A673 (cell line): ENCODE results near the gene PRKAG2. TPM values are rescaled to one million over a fixed set of nuclear protein-coding genes. Genes with fewer than 3 reads are reported as not detected.
"Not testable (repeated sequence)": the region's sequence is repeated elsewhere in the genome, so short reads cannot be mapped to it uniquely, and the experiment has no call there.

Experiments used
- BruUV-seq: library from RNA; stranded (reverse); fragments of 400-500 nt; replicated peaks from 2 replicates; lab custom pipeline; 2021; lab: Mats Ljungman, UMichigan
- CTCF ChIA-PET: fragments of 300-600 bp; sonication (Branson Sonifier 250); formaldehyde crosslinking; loops from one replicate; lab custom pipeline; 2022; ENCODE audit warnings: antibody characterized with exemption; lab: Charles Lee
- POLR2A ChIA-PET: fragments of 300-600 bp; sonication (Branson Sonifier 250); formaldehyde crosslinking; loops from one replicate; lab custom pipeline; 2022; ENCODE audit warnings: antibody characterized with exemption; ENCODE audit not compliant: low non-redundant PET; lab: Charles Lee
- DNase-seq: peaks from one replicate; pipeline ENCODE4 v3.0.0-alpha.2; 2015; ENCODE audit warnings: low spot score
- H3K27ac ChIP-seq: fragments of 200-600 bp; sonication (generic); 2 replicates; pipeline ENCODE4 v1.5.1; 2016; ENCODE audit warnings: mixed run types, low read depth, mild to moderate bottlenecking, mixed read lengths, antibody characterized with exemption, low read length; ENCODE audit not compliant: poor library complexity, severe bottlenecking
- H3K27me3 ChIP-seq: fragments of 200-600 bp; sonication (generic); replicated peaks from 2 replicates; pipeline ENCODE4 v1.6.1; 2017; ENCODE audit warnings: mixed run types, low read depth, mild to moderate bottlenecking, mixed read lengths, antibody characterized with exemption, low read length; ENCODE audit not compliant: insufficient read depth, poor library complexity
- H3K36me3 ChIP-seq: fragments of 200-600 bp; sonication (generic); 2 replicates; pipeline ENCODE4 v1.6.1; 2016; ENCODE audit warnings: mixed run types, mild to moderate bottlenecking, mixed read lengths, antibody characterized with exemption, low read length; ENCODE audit not compliant: insufficient read depth, poor library complexity, severe bottlenecking
- H3K4me1 ChIP-seq: fragments of 200-600 bp; sonication (generic); 2 replicates; pipeline ENCODE4 v1.6.1; 2017; ENCODE audit warnings: mixed run types, mild to moderate bottlenecking, mixed read lengths, antibody characterized with exemption, low read length; ENCODE audit not compliant: insufficient read depth, poor library complexity, severe bottlenecking
- H3K4me3 ChIP-seq: fragments of 200-600 bp; sonication (generic); 2 replicates; pipeline ENCODE4 v1.5.1; 2016; ENCODE audit warnings: low read depth, mixed run types, mild to moderate bottlenecking, mixed read lengths, low read length; ENCODE audit not compliant: poor library complexity, severe bottlenecking
- H3K9me3 ChIP-seq: fragments of 200-600 bp; sonication (generic); 2 replicates; pipeline ENCODE4 v1.6.1; 2016; ENCODE audit warnings: mixed run types, low read depth, mild to moderate bottlenecking, mixed read lengths, antibody characterized with exemption, low read length; ENCODE audit not compliant: poor library complexity, severe bottlenecking
- EZH2 ChIP-seq: fragments of 200-600 bp; sonication (generic); IDR thresholded peaks from 2 replicates; pipeline ENCODE4 v1.6.1; 2017; ENCODE audit warnings: borderline replicate concordance, low read depth, mild to moderate bottlenecking, mixed read lengths, antibody characterized with exemption, low read length; ENCODE audit not compliant: poor library complexity, severe bottlenecking
- intact Hi-C: fragments of 100-400 bp; cut with micrococcal nuclease; formaldehyde crosslinking; loops from one replicate; pipeline ENCODE4 v1.10.0; 2022; ENCODE audit not compliant: unreplicated experiment
- total RNA-seq: library from RNA; stranded (reverse); gene quantifications from 2 replicates; pipeline ENCODE4 v1.2.3, GENCODE V29; 2021
- TF ChIP-seq, protein P1 (sequence below): fragments of 300-800, 200-600 bp; sonication (generic); conservative IDR thresholded peaks from 2 replicates; pipeline ENCODE4 v1.5.1; 2017; ENCODE audit warnings: low read depth, mild to moderate bottlenecking, antibody characterized with exemption, low read length, moderate library complexity, mixed read lengths

PRKAG2 gene
- total RNA-seq, 1 experiment from 2014 or later = 11.6 TPM

- no peaks in the 10 kb centered on the region for H3K36me3 ChIP-seq
- no peaks in the 10 kb centered on the region for H3K9me3 ChIP-seq
- peaks cover 13% of the 10 kb centered on the region for H3K4me1 ChIP-seq
- H3K27ac ChIP-seq = no peak overlapping the region
- intact Hi-C loops = no loop called here
- H3K4me3 ChIP-seq = no peak overlapping the region
- TF ChIP-seq, protein P1, sequence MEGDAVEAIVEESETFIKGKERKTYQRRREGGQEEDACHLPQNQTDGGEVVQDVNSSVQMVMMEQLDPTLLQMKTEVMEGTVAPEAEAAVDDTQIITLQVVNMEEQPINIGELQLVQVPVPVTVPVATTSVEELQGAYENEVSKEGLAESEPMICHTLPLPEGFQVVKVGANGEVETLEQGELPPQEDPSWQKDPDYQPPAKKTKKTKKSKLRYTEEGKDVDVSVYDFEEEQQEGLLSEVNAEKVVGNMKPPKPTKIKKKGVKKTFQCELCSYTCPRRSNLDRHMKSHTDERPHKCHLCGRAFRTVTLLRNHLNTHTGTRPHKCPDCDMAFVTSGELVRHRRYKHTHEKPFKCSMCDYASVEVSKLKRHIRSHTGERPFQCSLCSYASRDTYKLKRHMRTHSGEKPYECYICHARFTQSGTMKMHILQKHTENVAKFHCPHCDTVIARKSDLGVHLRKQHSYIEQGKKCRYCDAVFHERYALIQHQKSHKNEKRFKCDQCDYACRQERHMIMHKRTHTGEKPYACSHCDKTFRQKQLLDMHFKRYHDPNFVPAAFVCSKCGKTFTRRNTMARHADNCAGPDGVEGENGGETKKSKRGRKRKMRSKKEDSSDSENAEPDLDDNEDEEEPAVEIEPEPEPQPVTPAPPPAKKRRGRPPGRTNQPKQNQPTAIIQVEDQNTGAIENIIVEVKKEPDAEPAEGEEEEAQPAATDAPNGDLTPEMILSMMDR = no peak
- TF ChIP-seq EZH2 = no peak
- no TSS peak for BruUV-seq
- CTCF ChIA-PET = no interaction called here
- POLR2A ChIA-PET = no interaction called here
- H3K27me3 ChIP-seq = no peaks in the 10 kb centered on the region
- no peak for DNase-seq
Observed at GRCh38 chr7:151799506-151799905, 77.4 kb downstream of the PRKAG2 start.

DNA sequence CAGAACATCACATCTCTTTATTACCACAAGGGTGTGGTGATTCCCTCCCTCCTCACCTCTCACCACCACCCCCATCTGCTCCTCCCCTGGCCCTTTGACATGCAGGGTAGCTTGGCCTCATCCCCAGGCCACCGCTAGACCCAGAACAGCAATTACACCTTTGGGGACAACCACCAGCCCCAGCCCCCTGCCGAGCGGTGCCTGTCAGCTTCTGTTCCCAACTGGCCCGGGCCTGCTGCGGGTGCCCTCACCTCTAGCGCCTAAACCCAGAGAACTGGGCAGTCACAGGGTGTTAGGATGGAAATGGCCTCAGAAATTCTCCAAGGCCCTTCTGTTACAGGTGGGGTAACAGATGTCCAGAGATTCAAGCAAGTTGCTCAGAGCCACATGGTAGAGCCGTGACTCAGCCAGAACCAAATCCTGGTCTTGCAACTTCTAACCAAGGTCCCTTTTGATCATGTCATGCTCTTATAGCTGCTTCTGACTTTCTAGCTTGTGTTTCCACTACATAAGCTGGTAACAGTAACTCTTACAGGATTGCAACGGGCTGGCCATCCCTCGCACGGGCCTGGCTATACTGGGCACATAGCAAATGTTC lies 78.0 kb downstream of the PRKAG2 start:
- Histone ChIP-seq H3K27me3 (no peaks in the 10 kb centered on the region), H3K27ac (no peak overlapping the region), H3K9me3 (no peaks in the 10 kb centered on the region), H3K4me3 (no peak overlapping the region), H3K4me1 (peaks cover 17% of the 10 kb centered on the region), H3K36me3 (no peaks in the 10 kb centered on the region)
- no TSS peak for BruUV-seq
- CTCF ChIA-PET = no interaction called here
- intact Hi-C loops = no loop called here
- POLR2A ChIA-PET = no interaction called here
- no peak for DNase-seq
- TF ChIP-seq EZH2 = no peak
- TF ChIP-seq, protein P1 = no peak

DNA sequence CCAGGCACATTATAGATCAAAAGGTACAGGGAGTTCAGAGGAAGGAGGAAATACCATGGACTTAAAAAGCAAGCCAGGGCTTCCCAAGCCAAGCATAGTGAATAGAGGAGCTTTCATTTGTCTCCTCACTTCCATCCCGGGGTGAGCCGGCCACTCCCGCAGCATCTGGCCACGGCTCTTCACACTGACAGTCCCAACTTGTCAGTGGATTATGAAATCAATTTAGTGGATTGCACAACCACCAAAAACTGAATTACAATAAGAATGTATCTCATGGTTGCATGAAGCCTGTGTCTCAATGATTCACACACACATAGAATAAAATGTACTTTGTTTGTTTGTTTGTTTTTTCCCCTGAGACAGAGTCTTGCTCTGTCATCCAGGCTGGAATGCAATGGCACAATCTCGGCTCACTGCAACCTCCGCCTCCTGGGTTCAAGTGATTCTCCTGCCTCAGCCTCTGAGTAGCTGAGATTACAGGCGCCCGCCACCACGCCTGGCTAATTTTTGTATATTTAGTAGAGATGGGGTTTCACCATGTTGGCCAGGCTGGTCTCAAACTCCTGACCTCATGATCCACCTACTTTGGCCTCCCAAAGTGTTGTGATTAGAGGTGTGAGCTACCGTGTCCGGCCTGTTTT lies 79.1 kb downstream of the PRKAG2 start:
- intact Hi-C loops, BruUV-seq, H3K27me3 ChIP-seq, H3K4me3 ChIP-seq, CTCF ChIA-PET, H3K9me3 ChIP-seq, H3K27ac ChIP-seq, H3K36me3 ChIP-seq, POLR2A ChIA-PET: not testable (repeated sequence)
- peak; percentile 51 for DNase-seq
- peaks cover 17% of the 10 kb centered on the region for H3K4me1 ChIP-seq
